Adrenal gland (tissue), 12 donors: ENCODE results near the gene THSD7B. TPM values are rescaled to one million over a fixed set of nuclear protein-coding genes. Genes with fewer than 3 reads are reported as not detected.
"Not testable (repeated sequence)": the region's sequence is repeated elsewhere in the genome, so short reads cannot be mapped to it uniquely, and the experiment has no call there.

Source experiments
- DNase-seq, 7 donors: peaks; one replicate each; pipeline ENCODE4 v3.0.0-alpha.2; 2019 to 2020
- H3K27ac ChIP-seq, 5 donors: fragments of 200-600 bp; sonication (generic) in 4 of 5; 1 replicate in 3 of 5; 2 replicates in 2 of 5; pipeline versions ENCODE4 v1.5.1 to v1.8.0; 2016 to 2020; ENCODE audit warnings: mild to moderate bottlenecking in 1 of 5
- H3K27me3 ChIP-seq: fragments of 200-600 bp; 2 replicates; pipeline ENCODE4 v1.8.0; 2021
- H3K36me3 ChIP-seq, 2 donors: fragments of 200-600 bp; replicated peaks in 1 of 2; 1 replicate in 1 of 2; 2 replicates in 1 of 2; pipeline versions ENCODE4 v1.5.1 to v1.8.0; 2018 to 2022
- H3K4me1 ChIP-seq, 2 donors: fragments of 200-600 bp; replicated peaks in 1 of 2; 1 replicate in 1 of 2; 2 replicates in 1 of 2; pipeline versions ENCODE4 v1.5.1 to v1.8.0; 2018 to 2021
- H3K4me3 ChIP-seq, 4 donors: fragments of 200-600 bp; sonication (generic) in 3 of 4; one replicate each; pipeline ENCODE4 v1.5.1; 2016 to 2018
- H3K9me3 ChIP-seq, 3 donors: fragments of 200-600 bp; sonication (generic) in 1 of 3; replicated peaks in 1 of 3; 1 replicate in 2 of 3; 2 replicates in 1 of 3; pipeline versions ENCODE4 v1.5.1 to v1.8.0; 2016 to 2021
- CTCF ChIP-seq, 6 experiments: fragments of 450-650 bp in 4 of 6; fragments of 200-600 bp in 2 of 6; sonication (generic) in 1 of 6; IDR thresholded peaks; 1 replicate in 5 of 6; 2 replicates in 1 of 6; pipeline versions ENCODE4 v1.5.1 to v1.8.0; 2016 to 2021; ENCODE audit warnings: antibody characterized with exemption in 6 of 6, mild to moderate bottlenecking in 2 of 6, moderate library complexity in 1 of 6
- POLR2A ChIP-seq, 2 donors: fragments of 450-650 bp; IDR thresholded peaks; one replicate each; pipeline ENCODE4 v1.6.1; 2017; ENCODE audit warnings: antibody characterized with exemption in 2 of 2, mild to moderate bottlenecking in 2 of 2, moderate library complexity in 1 of 2
- WGBS, 4 donors: extraction: QIAGEN DNeasy Blood & Tissue Kit in 2 of 4; methylation state at CpG; one replicate each; pipeline versions ENCODE4 v1.1.5 to v1.1.7; 2013 to 2017; 5-methylcytosine and 5-hydroxymethylcytosine counted together
- intact Hi-C, 2 donors: fragments of 100-400 bp; cut with DNase I; formaldehyde crosslinking; loops; one replicate each; pipeline versions ENCODE4 v1.14.1 to v1.15.0; 2022 to 2023
- polyA plus RNA-seq, 3 donors: library from polyadenylated mRNA; stranded (reverse); fragments of 200-250 nt in 2 of 3; fragments of 350-450 nt in 1 of 3; fragmentation: Illumina TruSeq in 1 of 3; extraction: RNeasy Lipid Tissue Mini Kit (QIAGEN cat#74804) in 1 of 3; gene quantifications; one replicate each; pipeline ENCODE4 v1.2.3, GENCODE V29; 2013 to 2014
- total RNA-seq, 9 donors: library from RNA; depleted of rRNA in 4 of 9; stranded (reverse); fragments of >200 nt in 4 of 9; fragments of 120-200 nt in 1 of 9; fragmentation: NEBNext Ultra II Directional in 1 of 9; extraction: Animal tissue kit (Norgen Biotek cat#: 25700) in 1 of 9; gene quantifications; one replicate each; pipeline versions ENCODE4 v1.1.0 to v1.2.4, GENCODE V29; 2013 to 2023
- donor health status: healthy with polysubstance abuse.
- donor health status: Bipolar disorder and iron deficiency.
- donor health status: DM: yes; HTN: yes; CAD: no.
- donor health status: DM: no; HTN: no; CAD: no.
- donor health status: DM: no; HTN: no; CAD: no.
- donor health status: DM: yes; HTN: yes; CAD: no.

THSD7B gene
- total and polyA plus RNA-seq, 12 donors: under 0.01 to 0.44 (median 0.12) TPM; not detected in 4

- Histone ChIP-seq H3K36me3 (no peaks in the 10 kb centered on the region), H3K27ac (no peak overlapping the region), H3K4me1 (no peaks in the 10 kb centered on the region), H3K27me3 (no peaks in the 10 kb centered on the region), H3K4me3 (no peak overlapping the region), H3K9me3 (no peaks in the 10 kb centered on the region)
- TF ChIP-seq CTCF (IDR thresholded peaks at IDR 0.05): no peak
- TF ChIP-seq POLR2A (IDR thresholded peaks at IDR 0.05): no peak
- DNase-seq: no peak
- intact Hi-C loops: no loop called here
- 59 to 78% (median 70%) methylated on average over 1 of the region's 1 CpG for WGBS, 4 donors
These were observed 912.1 kb downstream of the THSD7B start for GRCh38 chr2:137677466-137677865.

- Histone ChIP-seq H3K27me3 (no peaks in the 10 kb centered on the region), H3K9me3 (no peaks in the 10 kb centered on the region), H3K4me1 (no peaks in the 10 kb centered on the region), H3K36me3 (no peaks in the 10 kb centered on the region), H3K4me3 (no peak overlapping the region), H3K27ac (no peak overlapping the region)
- WGBS, 4 donors: 0 to 36% (median 24%) methylated on average over 1 of the region's 1 CpG
- no peak for DNase-seq
- intact Hi-C loops: no loop called here
- no peak for TF ChIP-seq POLR2A (IDR thresholded peaks at IDR 0.05)
- TF ChIP-seq CTCF (IDR thresholded peaks at IDR 0.05): no peak
These were observed 924.2 kb downstream of the THSD7B start for GRCh38 chr2:137689549-137689948.

- Histone ChIP-seq H3K4me3 (no peak overlapping the region), H3K36me3 (no peaks in the 10 kb centered on the region), H3K9me3 (no peaks in the 10 kb centered on the region), H3K27me3 (no peaks in the 10 kb centered on the region), H3K27ac (no peak overlapping the region), H3K4me1 (no peaks in the 10 kb centered on the region)
- intact Hi-C loops: no loop called here
- no peak for DNase-seq
- 11 to 19% (median 13%) methylated on average over 2 of the region's 2 CpGs for WGBS, 4 donors
- TF ChIP-seq CTCF (IDR thresholded peaks at IDR 0.05) (no peak), POLR2A (IDR thresholded peaks at IDR 0.05) (no peak)
These were observed 928.2 kb downstream of the THSD7B start for GRCh38 chr2:137693534-137693933.

- intact Hi-C loops: no loop called here
- no peak for DNase-seq
- H3K27me3 ChIP-seq: no peaks in the 10 kb centered on the region
- WGBS, 4 donors: 80 to 94% (median 85%) methylated on average over 1 of the region's 1 CpG
- no peaks in the 10 kb centered on the region for H3K9me3 ChIP-seq
- H3K4me3 ChIP-seq: no peak overlapping the region
- no peaks in the 10 kb centered on the region for H3K4me1 ChIP-seq
- TF ChIP-seq POLR2A (IDR thresholded peaks at IDR 0.05) (no peak), CTCF (IDR thresholded peaks at IDR 0.05) (no peak)
- no peak overlapping the region for H3K27ac ChIP-seq
- no peaks in the 10 kb centered on the region for H3K36me3 ChIP-seq
These were observed 931.6 kb downstream of the THSD7B start for GRCh38 chr2:137696916-137697315.

GRCh38 chr2:137700250-137700649 lies 934.9 kb downstream of the THSD7B start:
- H3K36me3 ChIP-seq, H3K27me3 ChIP-seq, intact Hi-C loops, H3K9me3 ChIP-seq, H3K4me1 ChIP-seq, H3K4me3 ChIP-seq, H3K27ac ChIP-seq, DNase-seq: not testable (repeated sequence)
- 44 to 64% (median 55%) methylated on average over 1 of the region's 1 CpG for WGBS, 4 donors
